Sciatic nerve (tissue), 2 donors: ENCODE results near the gene HSD17B8. TPM values are rescaled to one million over a fixed set of nuclear protein-coding genes. Genes with fewer than 3 reads are reported as not detected.
A peak's percentile ranks its signal among the peaks of the same experiment; 100 is the strongest.

Experiments used
- ATAC-seq: fragments of 200-7000 bp; cut with Tn5 transposase; one replicate; pipeline ENCODE4 v1.9.1; 2020; ENCODE audit warnings: mild to moderate bottlenecking, moderate library complexity
- DNase-seq: peaks from one replicate; pipeline ENCODE4 v3.0.0-alpha.2; 2020; ENCODE audit warnings: low spot score
- intact Hi-C: fragments of 100-400 bp; cut with DNase I; formaldehyde crosslinking; loops from one replicate; pipeline ENCODE4 v1.14.2; 2022
- total RNA-seq: library from RNA; stranded (reverse); fragmentation: NEBNext Ultra II Directional; extraction: Animal tissue kit (Norgen Biotek cat#: 25700); gene quantifications from one replicate; pipeline ENCODE4 v1.2.1, GENCODE V29; 2021
- donor health status: DM: no; HTN: no; CAD: no.
- donor health status: DM: no; HTN: no; CAD: no.

The HSD17B8 gene
- total RNA-seq, 1 donor from 2014 or later, result 12.7 TPM

DNA sequence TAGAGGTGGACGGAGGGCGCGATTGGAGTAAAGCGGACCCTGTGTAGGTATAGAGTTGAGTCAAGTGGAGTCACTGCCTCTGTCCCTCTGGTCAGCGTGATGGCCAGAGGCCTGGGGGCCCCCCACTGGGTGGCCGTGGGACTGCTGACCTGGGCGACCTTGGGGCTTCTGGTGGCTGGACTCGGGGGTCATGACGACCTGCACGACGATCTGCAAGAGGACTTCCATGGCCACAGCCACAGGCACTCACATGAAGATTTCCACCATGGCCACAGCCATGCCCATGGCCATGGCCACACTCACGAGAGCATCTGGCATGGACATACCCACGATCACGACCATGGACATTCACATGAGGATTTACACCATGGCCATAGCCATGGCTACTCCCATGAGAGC lies 3.3 kb upstream of the HSD17B8 start:
- DNase-seq, result no peak
- intact Hi-C loops, result no loop called here
- ATAC-seq, result peak; percentile 2

DNA sequence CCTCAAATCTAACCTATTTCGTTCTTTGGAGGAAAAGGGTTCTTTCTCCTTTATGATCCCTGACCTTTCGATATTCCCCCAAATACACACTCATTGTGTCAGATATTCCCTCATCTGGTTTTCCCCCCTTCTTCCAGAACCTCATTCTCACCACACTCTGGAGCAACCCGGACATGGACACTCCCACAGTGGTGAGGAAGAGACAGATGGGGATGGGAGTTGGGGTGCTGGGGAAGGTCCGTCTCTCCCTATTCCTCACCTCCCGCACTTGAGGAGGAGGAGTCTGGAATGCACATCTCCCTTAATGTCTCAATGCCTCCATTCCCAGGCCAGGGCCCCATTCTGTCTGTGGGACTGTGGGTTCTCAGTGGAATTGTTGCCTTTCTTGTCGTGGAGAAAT lies 2.5 kb upstream of the HSD17B8 start:
- intact Hi-C loops, result no loop called here
- DNase-seq, result no peak
- no peak for ATAC-seq

DNA sequence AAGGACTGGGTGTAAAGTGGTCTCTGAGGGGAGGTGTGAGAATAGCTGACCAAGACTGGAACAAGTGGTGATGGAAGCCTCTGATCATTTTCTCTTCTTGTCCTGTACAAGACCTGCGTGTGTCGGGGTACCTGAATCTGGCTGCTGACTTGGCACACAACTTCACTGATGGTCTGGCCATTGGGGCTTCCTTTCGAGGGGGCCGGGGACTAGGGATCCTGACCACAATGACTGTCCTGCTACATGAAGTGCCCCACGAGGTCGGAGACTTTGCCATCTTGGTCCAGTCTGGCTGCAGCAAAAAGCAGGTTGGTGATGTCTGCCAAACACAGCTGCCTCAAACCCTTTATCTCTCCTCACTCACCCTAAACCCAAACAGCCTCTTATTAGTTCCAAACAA lies 1.7 kb upstream of the HSD17B8 start:
- no peak for DNase-seq
- ATAC-seq, result no peak
- intact Hi-C loops, result no loop called here

DNA sequence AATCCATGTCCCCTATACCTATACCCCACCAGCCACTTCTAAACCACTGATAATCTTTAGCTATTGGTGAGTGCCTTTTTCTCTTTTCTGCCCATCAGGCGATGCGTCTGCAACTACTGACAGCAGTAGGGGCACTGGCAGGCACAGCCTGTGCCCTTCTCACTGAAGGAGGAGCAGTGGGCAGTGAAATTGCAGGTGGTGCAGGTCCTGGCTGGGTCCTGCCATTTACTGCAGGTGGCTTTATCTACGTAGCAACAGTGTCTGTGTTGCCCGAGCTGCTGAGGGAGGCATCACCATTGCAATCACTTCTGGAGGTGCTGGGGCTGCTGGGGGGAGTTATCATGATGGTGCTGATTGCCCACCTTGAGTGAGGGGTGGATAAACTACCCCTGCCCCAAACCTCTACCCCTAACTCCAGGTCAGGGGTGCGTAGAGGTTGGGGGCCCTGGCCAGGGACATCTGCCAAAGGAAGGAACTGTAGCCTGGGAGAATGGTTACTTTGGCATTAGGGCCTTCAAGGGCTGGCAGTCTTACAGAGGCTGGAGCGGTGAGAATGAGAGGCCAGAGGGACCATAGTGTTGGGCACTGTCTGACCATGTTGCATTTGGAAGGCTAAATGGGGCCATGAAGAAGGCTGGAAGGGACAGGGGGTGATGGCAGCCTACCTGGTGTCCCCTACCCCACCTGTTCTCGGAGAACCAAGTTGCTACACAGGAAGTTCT lies 851 bp upstream of the HSD17B8 start:
- intact Hi-C loops, result no loop called here
- ATAC-seq, result no peak
- no peak for DNase-seq

DNA sequence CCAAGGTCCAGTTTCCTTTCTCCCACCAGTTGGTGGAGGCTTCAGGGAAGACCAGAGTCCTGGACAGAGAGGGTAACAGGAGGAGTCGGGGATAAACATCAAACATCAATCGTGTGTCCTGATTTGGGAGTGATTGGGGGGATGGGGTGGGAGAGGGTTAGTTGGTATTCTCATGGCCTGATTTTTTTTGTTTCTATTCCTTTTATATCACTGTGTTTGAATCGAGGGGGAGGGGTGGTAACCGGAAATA lies 365 bp upstream of the HSD17B8 start:
- DNase-seq (no peak), ATAC-seq (no peak)
- intact Hi-C loops, result no loop called here

DNA sequence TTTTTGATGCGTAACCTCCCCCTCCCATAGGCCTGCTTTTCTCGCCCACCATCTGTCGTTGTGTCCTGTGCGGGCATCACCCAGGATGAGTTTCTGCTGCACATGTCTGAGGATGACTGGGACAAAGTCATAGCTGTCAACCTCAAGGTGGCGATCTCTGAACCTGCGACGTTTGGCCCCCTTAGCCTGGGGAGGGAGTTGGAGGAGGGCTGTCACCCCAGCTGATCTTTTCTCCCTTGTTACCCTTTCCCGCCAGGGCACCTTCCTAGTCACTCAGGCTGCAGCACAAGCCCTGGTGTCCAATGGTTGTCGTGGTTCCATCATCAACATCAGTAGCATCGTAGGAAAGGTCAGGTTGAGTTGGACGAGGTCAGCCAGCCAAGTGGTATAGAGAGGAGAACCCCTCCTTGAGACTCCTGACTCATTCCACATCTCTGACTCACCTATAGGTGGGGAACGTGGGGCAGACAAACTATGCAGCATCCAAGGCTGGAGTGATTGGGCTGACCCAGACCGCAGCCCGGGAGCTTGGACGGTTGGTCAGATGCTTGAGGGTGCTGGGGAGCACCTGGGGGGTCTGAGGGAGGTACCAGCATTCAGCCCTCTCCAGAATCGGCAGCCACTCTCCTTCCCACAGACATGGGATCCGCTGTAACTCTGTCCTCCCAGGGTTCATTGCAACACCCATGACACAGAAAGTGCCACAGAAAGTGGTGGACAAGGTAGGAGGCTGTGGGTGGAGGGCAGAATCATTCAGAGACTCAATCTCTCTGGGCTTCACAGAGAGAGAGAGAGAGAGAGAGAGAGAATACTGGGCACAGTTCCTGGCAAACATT lies 954 bp downstream of the HSD17B8 start:
- ATAC-seq (no peak), DNase-seq (no peak)
- intact Hi-C loops, result no loop called here

DNA sequence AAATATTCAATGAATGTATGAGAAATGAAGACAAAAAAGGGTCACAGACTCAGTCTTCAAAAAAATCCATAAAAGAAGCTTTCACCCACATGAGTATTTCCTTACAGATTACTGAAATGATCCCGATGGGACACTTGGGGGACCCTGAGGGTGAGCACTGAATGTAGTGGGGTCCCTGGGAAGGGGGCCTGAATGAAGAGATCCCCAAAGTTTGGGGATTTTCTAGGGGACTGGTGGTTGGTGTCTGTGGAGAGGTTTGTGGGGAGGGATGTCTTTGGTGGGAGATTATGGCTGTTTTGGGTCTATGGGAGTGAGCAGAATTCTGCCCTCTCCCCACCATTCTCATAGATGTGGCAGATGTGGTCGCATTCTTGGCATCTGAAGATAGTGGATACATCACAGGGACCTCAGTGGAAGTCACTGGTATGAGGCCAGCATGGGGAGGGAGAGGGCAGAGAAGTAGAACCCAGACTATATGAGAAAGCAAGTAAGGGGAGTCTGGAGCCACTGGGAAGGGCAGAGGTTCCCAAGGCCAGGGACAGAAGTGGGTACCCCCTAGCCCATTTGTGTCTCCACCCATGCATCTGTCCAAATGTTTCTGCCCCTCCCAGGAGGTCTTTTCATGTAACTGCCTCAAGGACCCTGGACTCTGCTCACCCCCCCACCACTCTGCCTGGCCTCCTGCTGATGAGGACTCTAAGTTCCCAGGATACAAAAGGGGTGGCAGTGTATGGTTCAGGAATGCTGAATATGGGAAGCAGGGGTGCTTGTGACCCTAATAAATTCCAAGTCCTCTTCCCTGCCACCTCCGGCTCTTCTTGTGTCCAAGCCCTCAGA lies 1.8 kb downstream of the HSD17B8 start:
- ATAC-seq (no peak), DNase-seq (no peak)
- intact Hi-C loops, result no loop called here

DNA sequence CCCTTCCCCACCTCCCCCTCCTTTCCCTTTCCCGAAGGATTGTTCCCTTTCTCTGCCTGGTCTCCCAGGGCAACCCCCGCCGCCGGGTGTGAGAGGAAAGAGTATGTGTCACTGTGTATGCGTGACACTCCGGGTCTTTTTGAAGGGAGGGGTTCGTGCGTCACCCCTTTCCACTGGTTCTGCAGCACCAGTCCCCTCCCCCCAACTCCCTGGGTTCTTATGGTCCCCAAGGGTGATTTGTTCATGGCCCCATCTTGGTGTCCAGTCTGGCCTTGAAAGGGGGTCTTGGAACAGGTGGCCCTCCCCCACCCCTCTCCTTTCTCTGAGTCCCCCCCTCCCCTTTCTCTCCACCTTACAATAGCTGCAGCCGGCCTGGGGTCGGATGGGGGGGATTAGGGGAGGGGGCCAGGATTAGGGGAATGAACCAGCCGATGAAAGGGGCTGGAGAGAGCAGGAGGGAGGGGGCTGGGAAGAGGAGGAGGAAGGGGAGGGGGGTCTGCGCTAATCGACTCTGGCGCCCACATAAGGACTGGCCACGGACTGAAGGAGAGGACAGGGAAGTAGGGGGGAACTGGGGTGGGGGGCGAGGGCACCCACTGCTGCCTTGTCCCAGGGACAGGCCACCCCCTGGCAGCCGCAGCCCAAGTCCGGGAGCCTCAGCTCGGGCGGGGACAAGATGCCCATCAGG lies 2.6 kb downstream of the HSD17B8 start:
- intact Hi-C loops, result no loop called here
- ATAC-seq (no peak), DNase-seq (no peak)

DNA sequence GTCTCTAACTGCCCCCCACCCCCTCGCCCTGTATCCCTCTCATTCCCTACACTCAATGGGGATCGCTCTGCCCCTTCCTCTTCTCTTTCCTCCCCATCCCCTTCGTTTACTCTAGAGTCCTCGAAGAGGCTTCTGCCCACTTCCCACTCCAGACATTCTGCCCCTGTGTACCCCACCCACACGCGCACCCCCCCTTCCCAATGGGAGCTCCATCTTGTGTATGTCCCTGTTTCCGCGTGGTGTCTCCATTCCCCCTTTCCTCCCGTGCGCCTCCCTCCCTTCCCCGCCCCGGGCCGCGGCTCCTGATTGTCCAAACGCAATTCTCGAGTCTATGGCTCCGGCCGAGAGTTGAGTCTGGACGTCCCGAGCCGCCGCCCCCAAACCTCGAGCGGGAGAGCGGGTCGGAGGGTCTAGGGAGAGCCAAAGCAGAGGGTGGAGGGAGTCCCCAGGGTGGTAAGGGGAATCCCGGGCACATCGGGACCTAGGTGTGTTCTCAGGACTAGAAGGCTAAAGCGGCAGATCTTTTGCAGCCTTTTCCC lies 3.2 kb downstream of the HSD17B8 start:
- intact Hi-C loops, result no loop called here
- ATAC-seq, result peak; percentile 57
- DNase-seq, result peak; percentile 83

DNA sequence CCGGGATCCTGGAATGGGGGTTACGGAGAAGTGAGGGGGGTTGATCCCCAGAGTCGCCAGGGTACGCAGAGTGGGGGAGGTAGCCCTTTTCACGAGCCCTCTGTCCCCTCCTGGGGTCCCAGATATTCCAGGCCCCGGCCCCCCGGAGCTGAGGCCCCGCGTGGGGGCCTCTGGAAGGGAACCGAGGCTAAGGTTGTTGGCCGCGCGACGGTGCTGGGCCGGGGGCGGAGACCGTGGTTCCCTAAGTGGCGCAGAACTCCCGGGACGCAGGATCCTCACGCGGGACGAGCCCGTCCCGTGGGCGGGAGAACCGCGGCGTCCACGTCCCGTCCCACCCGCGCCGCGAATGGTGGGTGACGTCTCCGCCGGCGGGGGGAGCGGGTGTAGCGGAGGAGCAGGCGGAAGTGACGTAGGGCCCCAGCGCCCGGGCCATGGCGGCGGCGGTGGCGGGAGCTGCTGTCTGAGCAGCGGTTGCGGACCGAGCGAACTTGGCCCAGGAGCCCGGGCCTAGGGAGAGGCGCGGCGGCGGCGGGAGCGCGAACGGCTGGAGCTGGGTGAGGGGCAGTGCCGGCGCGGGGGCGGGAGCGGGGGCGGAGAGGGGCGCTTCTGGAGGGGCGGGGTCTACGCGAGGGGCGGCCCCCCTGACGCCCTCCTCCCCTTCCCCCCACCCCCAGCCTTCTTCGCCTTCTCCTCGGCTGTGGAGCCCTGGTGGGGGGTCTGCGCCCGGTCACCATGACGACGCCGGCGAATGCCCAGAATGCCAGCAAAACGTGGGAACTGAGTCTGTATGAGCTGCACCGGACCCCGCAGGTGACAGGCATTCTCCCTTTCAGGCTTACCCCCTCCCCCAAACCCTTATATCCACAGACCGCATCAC lies 3.9 kb downstream of the HSD17B8 start, which contains the start of gene RING1:
Gene RING1 (plus strand): TSS at position 410 of the 877 bp plus-strand sequence. CDS start 323 bp downstream, at position 733.
- DNase-seq, result peak; percentile 94
- intact Hi-C loops, result no loop called here
- ATAC-seq, result peak; percentile 91

DNA sequence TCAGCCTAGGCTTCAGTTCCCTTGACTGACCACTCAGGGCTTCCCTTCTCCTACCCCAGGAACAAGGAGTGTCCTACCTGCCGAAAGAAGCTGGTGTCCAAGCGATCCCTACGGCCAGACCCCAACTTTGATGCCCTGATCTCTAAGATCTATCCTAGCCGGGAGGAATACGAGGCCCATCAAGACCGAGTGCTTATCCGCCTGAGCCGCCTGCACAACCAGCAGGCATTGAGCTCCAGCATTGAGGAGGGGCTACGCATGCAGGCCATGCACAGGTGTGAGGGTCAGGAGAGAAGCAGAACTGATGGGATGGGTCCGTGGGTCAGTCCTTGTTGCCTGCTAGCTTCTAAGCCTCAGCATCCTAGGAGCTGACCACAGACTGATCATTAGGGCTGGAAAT lies 5.4 kb downstream of the HSD17B8 start:
- no peak for DNase-seq
- intact Hi-C loops, result no loop called here
- ATAC-seq, result no peak

DNA sequence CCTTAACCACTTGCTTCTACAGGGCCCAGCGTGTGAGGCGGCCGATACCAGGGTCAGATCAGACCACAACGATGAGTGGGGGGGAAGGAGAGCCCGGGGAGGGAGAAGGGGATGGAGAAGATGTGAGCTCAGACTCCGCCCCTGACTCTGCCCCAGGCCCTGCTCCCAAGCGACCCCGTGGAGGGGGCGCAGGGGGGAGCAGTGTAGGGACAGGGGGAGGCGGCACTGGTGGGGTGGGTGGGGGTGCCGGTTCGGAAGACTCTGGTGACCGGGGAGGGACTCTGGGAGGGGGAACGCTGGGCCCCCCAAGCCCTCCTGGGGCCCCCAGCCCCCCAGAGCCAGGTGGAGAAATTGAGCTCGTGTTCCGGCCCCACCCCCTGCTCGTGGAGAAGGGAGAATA lies 6.7 kb downstream of the HSD17B8 start:
- intact Hi-C loops, result no loop called here
- ATAC-seq (no peak), DNase-seq (no peak)

DNA sequence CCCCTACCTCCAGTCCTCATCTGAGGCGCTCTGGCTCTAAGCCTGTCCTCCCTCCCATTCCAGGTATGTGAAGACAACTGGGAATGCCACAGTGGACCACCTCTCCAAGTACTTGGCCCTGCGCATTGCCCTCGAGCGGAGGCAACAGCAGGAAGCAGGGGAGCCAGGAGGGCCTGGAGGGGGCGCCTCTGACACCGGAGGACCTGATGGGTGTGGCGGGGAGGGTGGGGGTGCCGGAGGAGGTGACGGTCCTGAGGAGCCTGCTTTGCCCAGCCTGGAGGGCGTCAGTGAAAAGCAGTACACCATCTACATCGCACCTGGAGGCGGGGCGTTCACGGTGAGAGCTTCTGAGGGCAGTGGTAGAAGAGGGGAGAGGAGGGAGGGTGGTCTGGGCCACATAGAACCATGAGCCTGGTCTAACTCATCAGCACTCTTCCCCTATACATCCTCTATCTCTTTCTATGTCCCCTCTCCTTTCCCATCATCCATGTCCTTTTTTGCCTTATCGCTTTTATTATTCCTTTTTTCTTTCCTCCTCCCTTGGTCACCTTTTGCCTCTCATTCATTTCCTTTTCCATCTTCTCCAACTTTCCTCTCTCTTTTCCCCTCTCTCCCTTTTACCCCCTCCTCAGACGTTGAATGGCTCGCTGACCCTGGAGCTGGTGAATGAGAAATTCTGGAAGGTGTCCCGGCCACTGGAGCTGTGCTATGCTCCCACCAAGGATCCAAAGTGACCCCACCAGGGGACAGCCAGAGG lies 7.4 kb downstream of the HSD17B8 start:
- ATAC-seq (no peak), DNase-seq (peak; percentile 25)
- intact Hi-C loops, result no loop called here

DNA sequence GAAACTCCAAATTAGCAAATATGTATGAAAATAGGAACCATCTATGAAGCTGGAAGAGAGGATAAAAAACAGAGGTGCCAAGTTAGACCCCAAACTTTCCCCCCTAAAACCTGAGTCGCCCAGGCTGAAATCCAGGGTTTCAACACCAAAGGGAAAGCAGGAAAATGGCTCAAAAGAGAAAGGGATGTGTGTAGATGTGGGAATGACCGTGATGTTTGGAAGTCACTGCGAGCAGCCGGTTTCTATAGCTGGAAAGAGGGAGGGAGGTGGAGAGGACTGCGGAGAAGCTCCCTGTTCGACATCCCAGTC lies 8.4 kb downstream of the HSD17B8 start:
- intact Hi-C loops, result no loop called here
- no peak for DNase-seq
- no peak for ATAC-seq

DNA sequence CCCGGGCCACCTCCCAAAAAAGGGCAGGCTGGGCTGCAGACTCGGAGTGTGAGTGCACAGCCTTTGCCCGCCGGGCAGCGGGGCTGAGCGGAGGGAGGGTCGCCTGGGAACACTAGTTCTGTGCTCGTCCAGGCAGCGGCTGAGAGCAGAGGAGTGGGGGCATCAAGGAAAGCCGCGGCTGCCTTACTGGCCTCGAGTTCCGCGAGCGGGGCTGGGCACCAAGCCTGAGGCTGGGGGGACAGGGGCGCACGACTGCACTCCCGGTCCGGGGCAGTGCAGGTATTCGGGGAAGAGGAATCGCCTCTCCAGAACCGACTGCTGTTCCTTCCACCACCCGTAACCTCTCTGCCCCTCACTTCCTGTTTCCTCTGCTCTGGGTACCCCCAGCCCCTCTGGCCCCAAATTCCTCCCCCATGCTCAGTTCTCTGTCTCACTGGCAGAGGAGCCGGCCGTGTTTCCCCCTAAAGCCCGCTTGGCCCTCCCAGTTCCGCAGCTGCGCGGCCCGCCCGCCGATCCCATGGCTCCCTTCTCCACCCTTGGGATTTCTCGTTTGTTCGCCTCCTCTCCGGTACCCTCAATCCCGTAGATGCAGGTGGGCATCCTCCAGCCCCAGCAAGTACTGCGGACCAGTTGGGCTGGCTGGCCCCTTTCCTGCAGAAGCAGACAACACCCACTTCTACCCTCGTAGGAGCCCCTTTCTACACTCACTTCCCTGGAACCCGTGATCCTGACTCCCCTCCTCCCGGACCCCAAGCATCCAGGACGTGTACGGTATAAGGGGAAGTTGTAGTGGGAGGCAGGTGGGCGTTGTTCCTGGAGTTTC lies 8.9 kb downstream of the HSD17B8 start:
- intact Hi-C loops, result no loop called here
- ATAC-seq (peak; percentile 69), DNase-seq (peak; percentile 70)

DNA sequence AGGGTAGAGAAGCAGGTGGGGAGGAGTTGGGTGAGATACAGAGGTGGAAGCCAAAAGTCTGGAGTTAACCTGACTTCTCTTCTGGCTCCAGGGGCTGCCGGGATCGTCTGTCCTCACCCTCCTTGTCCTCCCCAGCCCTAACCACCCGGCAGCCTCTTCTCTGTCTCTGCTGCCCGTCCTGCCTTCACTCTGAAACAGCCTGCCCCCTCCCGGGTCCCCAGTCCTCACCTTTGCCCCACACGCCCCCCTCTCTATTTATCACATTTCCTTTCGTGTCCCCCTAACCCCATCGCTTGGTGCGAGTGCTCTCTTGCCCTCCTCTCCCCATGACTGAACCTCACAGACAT lies 9.5 kb downstream of the HSD17B8 start:
- DNase-seq (peak; percentile 54), ATAC-seq (peak; percentile 6)
- intact Hi-C loops, result no loop called here
